Caco-2 (cell line): Measurements from ENCODE around the gene KIAA2012. TPM values are rescaled to one million over a fixed set of nuclear protein-coding genes. Genes with fewer than 3 reads are reported as not detected.

Source experiments
- BruUV-seq: library from RNA; stranded (reverse); fragments of 400-500 nt; replicated peaks from 2 replicates; lab custom pipeline; 2021; lab: Mats Ljungman, UMichigan
- CTCF ChIA-PET: fragments of 300-600 bp; sonication (Branson Sonifier 250); formaldehyde crosslinking; loops from one replicate; lab custom pipeline; 2022; ENCODE audit warnings: antibody characterized with exemption; lab: Charles Lee
- POLR2A ChIA-PET: fragments of 300-600 bp; sonication (Branson Sonifier 250); formaldehyde crosslinking; loops from one replicate; lab custom pipeline; 2022; ENCODE audit warnings: antibody characterized with exemption; lab: Charles Lee
- DNase-seq, 2 experiments: peaks; one replicate each; pipeline versions ENCODE4 v3.0.0 to v3.0.0-alpha.2; 2020 to 2022
- H3K27me3 ChIP-seq: replicated peaks from 2 replicates; pipeline ENCODE4 v1.6.0; 2011; ENCODE audit warnings: low read length; ENCODE audit not compliant: control insufficient read depth, insufficient read depth
- H3K36me3 ChIP-seq: 2 replicates; pipeline ENCODE4 v1.5.1; 2011; ENCODE audit warnings: low read length; ENCODE audit not compliant: control insufficient read depth, insufficient read depth
- H3K4me1 ChIP-seq: fragments of 250-450 bp; sonication (Bioruptor Pico); 2 replicates; pipeline ENCODE4 v1.5.1; 2020; ENCODE audit warnings: mild to moderate bottlenecking
- H3K4me3 ChIP-seq: 2 replicates; pipeline ENCODE4 v1.5.1; 2011; ENCODE audit warnings: low read depth, mild to moderate bottlenecking, control low read depth, low read length
- H3K9me3 ChIP-seq: fragments of 250-450 bp; sonication (Bioruptor Pico); 2 replicates; pipeline ENCODE4 v1.5.1; 2020; ENCODE audit warnings: mild to moderate bottlenecking, moderate library complexity
- H3K27ac Mint-ChIP-seq: one replicate; pipeline ENCODE4 v1.8.0; 2022; ENCODE audit warnings: mixed read lengths; ENCODE audit not compliant: unreplicated experiment
- H3K27me3 Mint-ChIP-seq: one replicate; pipeline ENCODE4 v1.8.0; 2022; ENCODE audit warnings: mixed read lengths; ENCODE audit not compliant: insufficient read depth, unreplicated experiment
- H3K36me3 Mint-ChIP-seq: one replicate; pipeline ENCODE4 v1.8.0; 2022; ENCODE audit warnings: mild to moderate bottlenecking, mixed read lengths; ENCODE audit not compliant: insufficient read depth, unreplicated experiment
- H3K4me1 Mint-ChIP-seq: one replicate; pipeline ENCODE4 v1.8.0; 2022; ENCODE audit warnings: low read depth, mixed read lengths; ENCODE audit not compliant: unreplicated experiment
- H3K4me3 Mint-ChIP-seq: one replicate; pipeline ENCODE4 v1.8.0; 2022; ENCODE audit warnings: mild to moderate bottlenecking, moderate library complexity, mixed read lengths; ENCODE audit not compliant: unreplicated experiment
- H3K9me3 Mint-ChIP-seq: one replicate; pipeline ENCODE4 v1.8.0; 2022; ENCODE audit warnings: mixed read lengths; ENCODE audit not compliant: unreplicated experiment
- CTCF ChIP-seq, 2 experiments: fragments of 200-600 bp in 1 of 2; IDR thresholded peaks; 1 replicate in 1 of 2; 2 replicates in 1 of 2; pipeline versions ENCODE4 v1.5.1 to v1.8.0; 2011 to 2022; ENCODE audit warnings: antibody characterized with exemption in 1 of 2, control low read depth in 1 of 2, inconsistent platforms in 1 of 2, low read depth in 1 of 2, low read length in 1 of 2, mild to moderate bottlenecking in 1 of 2, moderate library complexity in 1 of 2; ENCODE audit not compliant: insufficient read depth in 1 of 2, severe bottlenecking in 1 of 2, unreplicated experiment in 1 of 2
- intact Hi-C: fragments of 100-400 bp; cut with micrococcal nuclease; formaldehyde crosslinking; loops from one replicate; pipeline ENCODE4 v1.10.0; 2022; ENCODE audit not compliant: unreplicated experiment
- total RNA-seq: library from RNA; stranded (reverse); gene quantifications from 2 replicates; pipeline ENCODE4 v1.2.3, GENCODE V29; 2022

KIAA2012 gene
- total RNA-seq, 1 experiment from 2014 or later: 0.27 TPM

GRCh38 chr2:202099515-202099914, 26.5 kb downstream of the KIAA2012 start:
- Mint-ChIP-seq H3K27ac (no peak overlapping the region), H3K27me3 (no peaks in the 10 kb centered on the region), H3K9me3 (no peaks in the 10 kb centered on the region), H3K36me3 (no peaks in the 10 kb centered on the region), H3K4me1 (no peaks in the 10 kb centered on the region), H3K4me3 (no peak overlapping the region)
- ChIA-PET CTCF (no interaction called here), POLR2A (no interaction called here)
- intact Hi-C loops: no loop called here
- Histone ChIP-seq H3K4me3 (no peak overlapping the region), H3K27me3 (no peaks in the 10 kb centered on the region), H3K36me3 (no peaks in the 10 kb centered on the region), H3K4me1 (no peaks in the 10 kb centered on the region), H3K9me3 (no peaks in the 10 kb centered on the region)
- BruUV-seq: no TSS peak
- peak in 1 of 2 experiments; percentile 19 for DNase-seq
- no peak for TF ChIP-seq CTCF (IDR thresholded peaks at IDR 0.05; ENCODE audit: insufficient read depth in 1 of 2, low read depth in 1 of 2, low read length in 1 of 2, severe bottlenecking in 1 of 2, unreplicated experiment in 1 of 2)

- no peak overlapping the region for H3K27ac Mint-ChIP-seq
- no peak overlapping the region for H3K4me3 Mint-ChIP-seq
- H3K36me3 Mint-ChIP-seq: no peaks in the 10 kb centered on the region
- BruUV-seq: no TSS peak
- intact Hi-C loops: no loop called here
- Histone ChIP-seq H3K27me3 (no peaks in the 10 kb centered on the region), H3K4me3 (no peak overlapping the region), H3K9me3 (no peaks in the 10 kb centered on the region), H3K4me1 (no peaks in the 10 kb centered on the region), H3K36me3 (no peaks in the 10 kb centered on the region)
- H3K27me3 Mint-ChIP-seq: no peaks in the 10 kb centered on the region
- TF ChIP-seq CTCF (IDR thresholded peaks at IDR 0.05; ENCODE audit: insufficient read depth in 1 of 2, low read depth in 1 of 2, low read length in 1 of 2, severe bottlenecking in 1 of 2, unreplicated experiment in 1 of 2): no peak
- CTCF ChIA-PET: interaction anchor here (0.5 kb wide), 1 partner anchor 11 kb away, joined by 3 read pairs; no protein-coding TSS in a partner anchor
- no peak for DNase-seq
- H3K4me1 Mint-ChIP-seq: no peaks in the 10 kb centered on the region
- POLR2A ChIA-PET: no interaction called here
- no peaks in the 10 kb centered on the region for H3K9me3 Mint-ChIP-seq
These were observed 27.1 kb downstream of the KIAA2012 start for GRCh38 chr2:202100176-202100575.

DNA sequence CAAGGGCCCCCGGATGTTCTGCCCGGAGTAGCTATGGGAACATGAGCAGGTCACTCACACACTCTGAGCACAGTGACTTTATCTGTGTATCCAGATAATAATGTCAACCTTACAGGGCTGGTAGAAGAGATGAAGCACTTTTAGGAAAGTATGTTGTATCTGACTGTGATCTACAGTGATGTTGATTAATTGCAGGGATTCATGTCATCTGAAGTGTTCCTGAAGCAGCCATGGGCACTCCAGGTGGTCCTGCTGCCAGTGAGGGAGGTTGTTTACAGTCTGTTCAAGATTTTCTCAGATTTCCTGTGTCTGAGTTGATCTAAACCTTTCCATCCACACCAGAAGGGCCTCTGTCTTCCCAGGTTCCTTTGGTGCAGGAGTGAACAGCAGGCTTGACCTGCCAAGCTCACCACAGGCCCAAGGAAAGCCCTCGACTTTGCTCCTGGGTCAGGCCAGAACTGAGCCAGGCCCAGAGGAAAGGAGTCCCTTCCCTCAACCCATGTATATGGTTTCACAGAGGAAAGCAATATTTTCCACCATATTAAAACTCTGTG, 28.0 kb downstream of the KIAA2012 start:
- H3K9me3 ChIP-seq: no peaks in the 10 kb centered on the region
- Mint-ChIP-seq H3K4me3 (no peak overlapping the region), H3K27me3 (no peaks in the 10 kb centered on the region), H3K27ac (no peak overlapping the region), H3K4me1 (no peaks in the 10 kb centered on the region), H3K9me3 (no peaks in the 10 kb centered on the region), H3K36me3 (no peaks in the 10 kb centered on the region)
- H3K27me3 ChIP-seq: no peaks in the 10 kb centered on the region
- ChIA-PET POLR2A (no interaction called here), CTCF (interaction anchor here (0.5 kb wide), 1 partner anchor 10 kb away, joined by 3 read pairs; no protein-coding TSS in a partner anchor)
- H3K4me3 ChIP-seq: no peak overlapping the region
- no peaks in the 10 kb centered on the region for H3K4me1 ChIP-seq
- H3K36me3 ChIP-seq: no peaks in the 10 kb centered on the region
- no TSS peak for BruUV-seq
- intact Hi-C loops: no loop called here
- no peak for TF ChIP-seq CTCF (IDR thresholded peaks at IDR 0.05; ENCODE audit: insufficient read depth in 1 of 2, low read depth in 1 of 2, low read length in 1 of 2, severe bottlenecking in 1 of 2, unreplicated experiment in 1 of 2)
- no peak for DNase-seq
